Measurements from ENCODE around the gene CD96. TPM values are rescaled to one million over a fixed set of nuclear protein-coding genes. Genes with fewer than 3 reads are reported as not detected.

The CD96 gene
- total RNA-seq, 4 donors from 2014 or later: 3.8 to 5.0 (median 4.2) TPM

DNA sequence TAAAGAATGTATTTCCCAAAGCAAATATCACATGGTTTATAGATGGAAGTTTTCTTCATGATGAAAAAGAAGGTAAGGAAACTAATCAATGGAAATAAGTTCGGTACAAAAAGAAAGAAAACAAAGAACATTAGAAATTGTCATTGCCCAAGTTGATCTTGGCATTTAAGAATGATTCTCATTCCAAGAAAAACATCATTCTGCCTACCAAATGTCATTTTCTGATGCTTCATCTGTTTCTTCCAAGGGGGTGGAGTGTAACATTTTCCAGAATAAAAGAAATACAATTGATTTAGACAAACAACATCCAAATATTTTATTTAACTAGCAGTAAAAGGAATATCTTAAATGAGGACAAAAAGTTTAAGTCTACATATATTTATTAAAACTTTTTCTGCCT is 56.1 kb downstream of the CD96 start:
- no peak for DNase-seq (ENCODE audit: low spot score)

GRCh38 chr3:111598552-111598951 is 56.6 kb downstream of the CD96 start:
- no peak for DNase-seq (ENCODE audit: low spot score)
- TF ChIP-seq, protein P1, sequence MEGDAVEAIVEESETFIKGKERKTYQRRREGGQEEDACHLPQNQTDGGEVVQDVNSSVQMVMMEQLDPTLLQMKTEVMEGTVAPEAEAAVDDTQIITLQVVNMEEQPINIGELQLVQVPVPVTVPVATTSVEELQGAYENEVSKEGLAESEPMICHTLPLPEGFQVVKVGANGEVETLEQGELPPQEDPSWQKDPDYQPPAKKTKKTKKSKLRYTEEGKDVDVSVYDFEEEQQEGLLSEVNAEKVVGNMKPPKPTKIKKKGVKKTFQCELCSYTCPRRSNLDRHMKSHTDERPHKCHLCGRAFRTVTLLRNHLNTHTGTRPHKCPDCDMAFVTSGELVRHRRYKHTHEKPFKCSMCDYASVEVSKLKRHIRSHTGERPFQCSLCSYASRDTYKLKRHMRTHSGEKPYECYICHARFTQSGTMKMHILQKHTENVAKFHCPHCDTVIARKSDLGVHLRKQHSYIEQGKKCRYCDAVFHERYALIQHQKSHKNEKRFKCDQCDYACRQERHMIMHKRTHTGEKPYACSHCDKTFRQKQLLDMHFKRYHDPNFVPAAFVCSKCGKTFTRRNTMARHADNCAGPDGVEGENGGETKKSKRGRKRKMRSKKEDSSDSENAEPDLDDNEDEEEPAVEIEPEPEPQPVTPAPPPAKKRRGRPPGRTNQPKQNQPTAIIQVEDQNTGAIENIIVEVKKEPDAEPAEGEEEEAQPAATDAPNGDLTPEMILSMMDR (IDR thresholded peaks at IDR 0.05): no peak
- ATAC-seq (ENCODE audit: low FRiP score): no peak

More for the DNA sequence above, 56.1 kb downstream of the CD96 start:
- no peak for ATAC-seq (ENCODE audit: low FRiP score)
- TF ChIP-seq, protein P1 (IDR thresholded peaks at IDR 0.05): no peak

DNA sequence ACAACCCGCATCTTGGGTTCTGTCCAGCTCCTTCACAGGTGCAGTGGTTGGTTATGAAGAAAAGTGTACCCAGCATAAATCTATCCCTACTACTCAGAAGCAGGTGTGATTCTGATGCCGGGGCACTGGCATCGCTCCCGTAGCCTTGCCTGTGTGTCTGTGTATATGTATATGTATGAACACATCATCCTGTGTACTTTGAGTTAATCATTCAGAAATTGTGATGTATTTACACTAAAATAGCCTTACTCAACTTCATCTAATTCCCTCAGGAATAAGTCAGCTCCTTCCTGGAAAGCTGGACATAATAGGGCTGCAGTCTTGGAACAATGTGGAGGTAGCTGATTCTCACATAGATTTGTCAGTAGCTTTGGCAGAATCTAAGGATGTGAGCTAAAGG is 59.8 kb downstream of the CD96 start:
- DNase-seq (ENCODE audit: low spot score) (no peak), ATAC-seq (ENCODE audit: low FRiP score) (no peak)
- TF ChIP-seq, protein P1 (IDR thresholded peaks at IDR 0.05): no peak

GRCh38 chr3:111603679-111604078 is 61.7 kb downstream of the CD96 start:
- ATAC-seq (ENCODE audit: low FRiP score) (no peak), DNase-seq (ENCODE audit: low spot score) (no peak)

GRCh38 chr3:111604119-111604518 is 62.1 kb downstream of the CD96 start:
- TF ChIP-seq, protein P1 (IDR thresholded peaks at IDR 0.05): no peak
- DNase-seq (ENCODE audit: low spot score) (no peak), ATAC-seq (ENCODE audit: low FRiP score) (no peak)

More at GRCh38 chr3:111603679-111604078, 61.7 kb downstream of the CD96 start:
- TF ChIP-seq, protein P1 (IDR thresholded peaks at IDR 0.05): no peak

DNA sequence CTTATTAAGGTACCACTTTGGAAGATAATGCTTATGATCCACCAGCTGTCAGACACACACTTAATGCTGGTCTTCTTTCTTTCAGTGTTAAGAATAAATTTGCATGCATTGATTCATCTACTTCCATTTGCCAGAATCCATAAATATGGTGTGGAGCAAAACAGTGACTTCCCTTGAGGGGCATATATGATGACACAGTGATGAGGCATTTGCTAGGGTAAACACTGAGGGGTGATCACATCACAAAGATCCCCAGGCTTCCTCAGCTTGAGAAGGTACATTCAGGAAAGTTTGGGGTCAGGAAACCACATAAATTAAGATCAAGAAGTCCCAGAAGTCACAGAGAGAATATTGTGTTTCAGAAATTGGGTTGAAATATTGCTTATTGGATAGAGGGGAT is 63.0 kb downstream of the CD96 start:
- TF ChIP-seq, protein P1 (IDR thresholded peaks at IDR 0.05): no peak
- DNase-seq (ENCODE audit: low spot score): no peak
- no peak for ATAC-seq (ENCODE audit: low FRiP score)

DNA sequence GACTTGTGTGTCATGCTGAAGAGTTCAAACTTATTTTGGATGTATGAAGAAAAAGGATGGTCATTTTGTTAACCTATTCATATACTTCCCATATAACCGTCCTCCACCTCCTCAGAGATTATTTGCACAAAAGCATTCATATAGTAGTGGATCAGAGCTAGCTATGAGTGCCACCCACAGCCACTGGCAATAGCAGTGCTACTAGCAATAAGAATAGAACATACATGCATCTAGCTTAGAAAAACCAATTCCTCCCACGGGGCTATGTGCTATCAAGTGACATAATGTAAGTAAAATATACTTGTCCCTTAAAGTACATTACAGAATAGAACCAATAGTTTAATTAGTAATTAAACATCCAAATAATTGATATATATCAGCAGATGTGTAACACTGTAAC is 63.5 kb downstream of the CD96 start:
- TF ChIP-seq, protein P1 (IDR thresholded peaks at IDR 0.05): no peak
- no peak for ATAC-seq (ENCODE audit: low FRiP score)
- no peak for DNase-seq (ENCODE audit: low spot score)
